MM.1S (cell line): ENCODE results near the gene KCNK17.

Experiments
- DNase-seq: peaks from one replicate; pipeline ENCODE4 v3.0.0-alpha.2; 2015
- H2AFZ ChIP-seq: fragments of 300-600 bp; sonication (generic); 2 replicates; pipeline ENCODE4 v1.6.0; 2016; ENCODE audit warnings: antibody characterized with exemption, low read length
- H3F3A ChIP-seq: fragments of 300-600 bp; sonication (generic); 2 replicates; pipeline ENCODE4 v1.6.1; 2016; ENCODE audit warnings: mild to moderate bottlenecking, antibody characterized with exemption, low read length, moderate library complexity, mixed read lengths; ENCODE audit not compliant: insufficient read depth
- H3K27ac ChIP-seq: fragments of 300-600 bp; sonication (generic); 2 replicates; pipeline ENCODE4 v1.5.1; 2016; ENCODE audit warnings: mild to moderate bottlenecking, low read length
- H3K27me3 ChIP-seq: fragments of 300-600 bp; sonication (generic); replicated peaks from 2 replicates; pipeline ENCODE4 v1.6.0; 2016; ENCODE audit warnings: low read length; ENCODE audit not compliant: insufficient read depth
- H3K36me3 ChIP-seq: fragments of 300-600 bp; sonication (generic); replicated peaks from 2 replicates; pipeline ENCODE4 v1.6.1; 2016; ENCODE audit warnings: mild to moderate bottlenecking, low read length, mixed read lengths; ENCODE audit not compliant: insufficient read depth
- H3K4me1 ChIP-seq: fragments of 300-600 bp; sonication (generic); 2 replicates; pipeline ENCODE4 v1.6.1; 2016; ENCODE audit warnings: low read length, mixed read lengths
- H3K4me2 ChIP-seq: fragments of 300-600 bp; sonication (generic); 2 replicates; pipeline ENCODE4 v1.6.0; 2016; ENCODE audit warnings: low read depth, low read length
- H3K4me3 ChIP-seq: fragments of 300-600 bp; sonication (generic); 2 replicates; pipeline ENCODE4 v1.5.1; 2016; ENCODE audit warnings: low read length, mixed read lengths
- H3K79me2 ChIP-seq: fragments of 300-600 bp; sonication (generic); 2 replicates; pipeline ENCODE4 v1.6.1; 2016; ENCODE audit warnings: mixed run types, low read length, mixed read lengths
- H3K9ac ChIP-seq: fragments of 300-600 bp; sonication (generic); 2 replicates; pipeline ENCODE4 v1.6.1; 2016; ENCODE audit warnings: low read length, mixed read lengths
- H3K9me2 ChIP-seq: fragments of 300-600 bp; sonication (generic); replicated peaks from 2 replicates; pipeline ENCODE4 v1.6.1; 2016; ENCODE audit warnings: mild to moderate bottlenecking, low read length, mixed read lengths; ENCODE audit not compliant: insufficient read depth
- H3K9me3 ChIP-seq: fragments of 300-600 bp; sonication (generic); replicated peaks from 2 replicates; pipeline ENCODE4 v1.6.1; 2016; ENCODE audit warnings: mild to moderate bottlenecking, low read length, mixed read lengths; ENCODE audit not compliant: insufficient read depth
- H4K20me1 ChIP-seq: fragments of 300-600 bp; sonication (generic); 2 replicates; pipeline ENCODE4 v1.6.1; 2016; ENCODE audit warnings: mild to moderate bottlenecking, low read length, moderate library complexity, mixed read lengths; ENCODE audit not compliant: insufficient read depth
- CTCF ChIP-seq: fragments of 300-600 bp; sonication (generic); IDR thresholded peaks from 2 replicates; pipeline ENCODE4 v1.5.1; 2016; ENCODE audit warnings: antibody characterized with exemption, low read length, mixed read lengths
- EZH2 ChIP-seq: fragments of 300-600 bp; sonication (generic); optimal IDR thresholded peaks from 2 replicates; pipeline ENCODE3; 2017; ENCODE audit warnings: low read depth, mild to moderate bottlenecking, antibody characterized with exemption, low read length, mixed read lengths
- EZH2phosphoT487 ChIP-seq: fragments of 300-600 bp; sonication (generic); IDR thresholded peaks from 2 replicates; pipeline ENCODE4 v1.6.1; 2018; ENCODE audit warnings: antibody characterized with exemption, low read length

The KCNK17 gene

GRCh38 chr6:39361657-39362486 is 47.7 kb upstream of the KCNK17 start:
- DNase-seq = peak; percentile 69
- H4K20me1 ChIP-seq = no peaks in the 10 kb centered on the region
- TF ChIP-seq EZH2 (no peak), CTCF (peak; percentile 74), EZH2phosphoT487 (no peak)
- no peaks in the 10 kb centered on the region for H3K9me3 ChIP-seq
- H3F3A ChIP-seq = no peaks in the 10 kb centered on the region
- no peaks in the 10 kb centered on the region for H3K9me2 ChIP-seq
- no peak overlapping the region for H3K9ac ChIP-seq
- peak overlapping the region; percentile 61 for H3K4me2 ChIP-seq
- no peaks in the 10 kb centered on the region for H3K36me3 ChIP-seq
- no peaks in the 10 kb centered on the region for H3K79me2 ChIP-seq
- H3K4me1 ChIP-seq = 0 out of 2 replicates have a peak, but pooled peaks cover 5% of the 10 kb centered on the region
- peak overlapping the region; percentile 68 for H2AFZ ChIP-seq
- H3K27me3 ChIP-seq = no peaks in the 10 kb centered on the region
- H3K27ac ChIP-seq = no peak overlapping the region
- peak overlapping the region; percentile 28; the same call in 1 of the 2 replicates for H3K4me3 ChIP-seq

- no peaks in the 10 kb centered on the region for H3K27me3 ChIP-seq
- DNase-seq = no peak
- H3F3A ChIP-seq = no peaks in the 10 kb centered on the region
- H3K9me2 ChIP-seq = no peaks in the 10 kb centered on the region
- no peaks in the 10 kb centered on the region for H3K9me3 ChIP-seq
- no peak overlapping the region for H2AFZ ChIP-seq
- H3K4me1 ChIP-seq = 0 out of 2 replicates have a peak, but pooled peaks cover 5% of the 10 kb centered on the region
- no peaks in the 10 kb centered on the region for H3K79me2 ChIP-seq
- TF ChIP-seq EZH2 (no peak), CTCF (no peak), EZH2phosphoT487 (no peak)
- no peak overlapping the region for H3K4me2 ChIP-seq
- no peak overlapping the region for H3K9ac ChIP-seq
- H4K20me1 ChIP-seq = no peaks in the 10 kb centered on the region
- no peak overlapping the region for H3K27ac ChIP-seq
- H3K4me3 ChIP-seq = no peak overlapping the region
- no peaks in the 10 kb centered on the region for H3K36me3 ChIP-seq
Measured at GRCh38 chr6:39360378-39360777, 46.2 kb upstream of the KCNK17 start.

- 0 out of 2 replicates have a peak, but pooled peaks cover 5% of the 10 kb centered on the region for H3K4me1 ChIP-seq
- no peak for DNase-seq
- H2AFZ ChIP-seq = no peak overlapping the region
- no peak overlapping the region for H3K27ac ChIP-seq
- no peak overlapping the region for H3K9ac ChIP-seq
- TF ChIP-seq CTCF (no peak), EZH2 (no peak), EZH2phosphoT487 (no peak)
- H3K4me2 ChIP-seq = no peak overlapping the region
- no peaks in the 10 kb centered on the region for H3F3A ChIP-seq
- no peaks in the 10 kb centered on the region for H3K27me3 ChIP-seq
- no peaks in the 10 kb centered on the region for H3K36me3 ChIP-seq
- no peak overlapping the region for H3K4me3 ChIP-seq
- H4K20me1 ChIP-seq = no peaks in the 10 kb centered on the region
- H3K79me2 ChIP-seq = no peaks in the 10 kb centered on the region
- H3K9me2 ChIP-seq = no peaks in the 10 kb centered on the region
- no peaks in the 10 kb centered on the region for H3K9me3 ChIP-seq
Measured at GRCh38 chr6:39357998-39358686, 43.9 kb upstream of the KCNK17 start.
